HG02938 (cell line): ENCODE data around the gene PLEKHA7.
"Not testable (repeated sequence)": the region's sequence is repeated elsewhere in the genome, so short reads cannot be mapped to it uniquely, and the experiment has no call there.

Experiments
- ATAC-seq: cut with Tn5 transposase; IDR thresholded peaks from one replicate; pipeline ENCODE4 v1.9.1; 2021; ENCODE audit warnings: mild to moderate bottlenecking, moderate library complexity; ENCODE audit not compliant: unreplicated experiment

PLEKHA7 gene

GRCh38 chr11:16918543-16919182, 95.6 kb downstream of the PLEKHA7 start:
- ATAC-seq, result not testable (repeated sequence)

DNA sequence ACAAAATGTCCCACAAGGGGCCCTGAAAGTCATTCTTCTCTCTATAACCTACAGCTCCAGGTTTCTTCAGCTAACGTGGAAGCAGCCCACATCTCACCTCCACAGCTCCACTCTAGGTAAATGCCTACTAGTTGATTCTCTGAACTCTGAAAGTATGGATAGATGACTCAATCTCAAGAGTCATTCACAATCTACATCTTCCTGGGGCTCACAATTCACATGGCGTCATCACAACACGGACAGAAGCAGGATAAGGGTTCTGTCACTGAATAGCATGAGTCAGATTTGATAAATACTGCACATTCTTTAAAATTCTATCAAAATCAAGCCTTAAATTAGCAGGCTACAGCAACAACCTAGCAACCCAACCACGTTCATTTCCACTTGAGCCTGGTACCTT, 96.3 kb downstream of the PLEKHA7 start:
- ATAC-seq, result no peak

DNA sequence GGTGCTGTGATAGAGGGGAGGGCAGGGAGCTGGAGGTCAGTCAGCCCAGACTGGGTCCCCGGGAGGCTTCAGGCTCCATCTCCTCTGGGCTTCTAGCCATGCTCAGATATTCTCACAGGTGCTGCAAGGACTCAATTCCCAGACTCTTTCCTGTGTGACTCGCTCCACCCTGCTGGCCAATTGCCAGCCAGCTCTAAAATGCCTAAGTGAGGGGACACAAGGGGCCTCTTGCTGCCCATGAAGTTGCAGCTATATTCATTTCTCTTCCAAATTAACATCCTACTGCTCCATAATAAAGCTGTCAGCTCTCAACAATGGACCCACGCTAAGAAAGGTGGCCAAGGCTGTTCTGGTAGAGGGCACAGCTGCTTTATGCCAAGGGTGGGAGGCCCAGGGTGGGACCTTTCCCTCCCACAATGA, 101.5 kb downstream of the PLEKHA7 start:
- no peak for ATAC-seq

DNA sequence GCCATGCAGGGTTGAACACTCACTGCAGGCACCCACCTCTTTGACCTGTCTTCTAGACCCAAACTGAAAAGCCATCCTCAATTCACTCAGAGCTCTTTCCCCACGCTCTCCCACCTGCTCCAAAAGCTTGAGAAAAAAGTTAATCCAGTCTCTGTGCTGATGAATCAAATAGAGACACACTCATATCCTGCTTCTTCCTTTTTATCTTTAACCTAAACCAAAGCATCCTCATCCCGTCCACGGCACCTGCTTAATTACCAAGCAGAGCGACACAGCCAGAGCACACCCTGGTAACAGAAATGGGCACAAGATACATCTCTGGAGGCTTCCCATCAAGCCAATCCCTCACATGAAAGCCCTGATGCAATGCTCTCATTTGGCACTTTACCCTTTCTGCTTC, 102.6 kb downstream of the PLEKHA7 start:
- ATAC-seq, result no peak

DNA sequence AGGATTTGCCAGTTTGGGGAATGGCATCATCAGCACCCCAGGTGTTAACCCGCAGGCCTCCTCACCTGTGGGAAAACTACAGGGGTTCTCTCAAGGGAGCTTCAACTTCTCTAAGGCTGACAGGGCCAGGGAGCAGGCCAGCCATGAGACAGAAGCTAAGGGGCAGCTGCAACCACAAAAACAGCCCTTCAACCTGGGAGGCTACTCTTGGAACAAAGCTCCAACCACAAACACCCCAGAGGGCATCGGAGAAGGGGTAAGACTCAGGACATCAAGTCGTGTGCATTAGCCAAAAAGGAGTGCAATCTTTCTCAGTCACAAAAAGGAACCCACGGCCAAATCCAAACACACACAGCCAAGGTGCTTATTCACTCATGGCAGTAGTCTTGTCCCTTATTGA, 103.0 kb downstream of the PLEKHA7 start:
- ATAC-seq, result no peak

DNA sequence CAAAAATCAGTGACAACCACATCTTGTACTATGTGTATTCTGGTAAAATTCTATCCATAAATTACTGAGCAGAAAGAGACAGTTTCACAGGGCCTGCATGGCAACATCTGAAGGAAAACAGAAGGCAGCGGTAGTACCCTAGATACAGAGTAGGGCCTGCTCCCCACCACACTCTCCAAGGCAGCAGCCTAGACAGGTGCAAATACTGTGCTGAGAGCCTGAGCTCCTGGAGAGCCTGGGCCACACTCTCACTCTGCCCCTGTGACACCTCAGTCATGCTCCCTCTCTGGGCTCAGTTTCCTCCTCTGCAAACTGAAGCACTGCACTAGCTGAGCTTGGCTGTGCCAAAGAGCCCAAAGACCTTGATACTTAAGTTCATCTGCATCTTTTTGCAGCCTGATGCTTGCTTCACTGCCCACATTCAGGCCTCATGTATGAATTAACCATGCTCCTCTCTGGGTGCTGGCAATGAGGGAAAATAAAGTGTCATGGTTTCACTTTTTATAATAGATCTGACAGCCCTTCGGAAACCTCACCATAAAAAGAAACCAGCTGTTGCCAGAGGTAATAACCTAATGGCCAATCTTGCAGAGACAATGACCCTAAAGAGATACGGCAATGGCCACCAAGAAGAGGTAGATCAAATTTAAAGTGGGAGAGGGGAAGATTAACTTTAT, 104.7 kb downstream of the PLEKHA7 start:
- peak; percentile 90 for ATAC-seq

- ATAC-seq, result no peak
These were observed 108.8 kb downstream of the PLEKHA7 start for GRCh38 chr11:16905375-16905774.

DNA sequence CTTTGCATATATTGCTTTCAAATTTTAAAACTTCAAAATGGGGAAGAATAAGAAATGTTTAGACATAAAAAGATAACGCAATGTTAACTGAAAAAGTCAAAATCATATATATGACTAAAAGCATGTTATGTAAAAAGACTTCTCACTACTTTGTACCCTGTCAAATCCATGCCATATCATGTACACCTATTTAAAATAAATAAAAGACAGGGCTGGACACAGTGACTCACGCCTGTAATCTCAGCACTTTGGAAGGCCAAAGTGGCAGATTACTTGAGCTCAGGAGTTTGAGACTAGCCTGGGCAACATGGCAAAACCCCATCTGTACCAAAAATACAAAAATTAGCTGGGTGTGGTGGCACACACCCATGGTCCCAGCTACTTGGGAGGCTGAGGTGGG, 109.5 kb downstream of the PLEKHA7 start:
- not testable (repeated sequence) for ATAC-seq

DNA sequence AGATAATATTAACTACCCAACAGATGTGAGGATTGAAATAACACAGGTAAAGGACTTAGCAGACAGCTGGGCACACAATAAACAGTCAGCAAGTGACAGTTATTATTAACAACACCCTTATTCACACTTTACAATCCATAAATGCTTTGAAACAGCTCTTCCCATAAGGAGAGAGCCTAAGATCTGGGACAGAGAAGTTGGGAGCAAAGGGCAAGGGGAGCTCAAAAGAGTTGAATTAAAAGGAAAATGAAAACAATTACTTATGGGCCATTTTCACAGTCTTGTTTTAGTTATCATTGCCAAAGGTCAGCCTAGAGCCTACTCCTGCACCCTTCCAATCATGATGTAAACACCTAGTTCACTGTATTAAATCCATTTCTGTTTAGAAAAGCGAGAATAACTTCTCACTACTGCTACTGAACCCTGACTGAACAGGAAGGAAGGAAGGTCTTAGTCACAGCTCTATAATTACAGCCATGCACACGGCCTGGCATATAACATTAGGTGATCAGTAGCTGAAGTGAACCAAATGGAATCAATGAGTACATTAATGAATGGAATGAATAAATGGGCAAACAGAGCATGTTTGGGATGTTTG, 111.3 kb downstream of the PLEKHA7 start:
- peak; percentile 77 for ATAC-seq

DNA sequence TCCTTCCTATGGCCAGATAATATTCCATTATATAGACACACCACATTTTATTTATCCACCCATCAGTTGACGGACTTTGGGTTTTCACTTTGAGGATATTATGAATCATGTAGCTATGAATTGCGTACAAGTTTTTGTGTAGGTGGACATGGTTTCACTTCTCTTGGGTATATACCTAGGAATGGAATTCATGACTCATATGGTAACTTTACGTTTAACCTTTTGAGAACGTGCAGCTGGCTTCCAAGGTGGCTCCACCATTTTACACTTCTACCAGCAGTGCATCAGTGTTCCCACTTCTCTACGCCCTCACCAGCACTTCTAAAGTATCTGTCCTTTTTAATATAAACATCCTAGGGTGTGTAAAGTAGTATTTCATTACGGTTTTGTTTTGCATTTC, 112.0 kb downstream of the PLEKHA7 start:
- peak; percentile 85 for ATAC-seq

- ATAC-seq, result no peak
These were observed 113.7 kb downstream of the PLEKHA7 start for GRCh38 chr11:16900491-16900890.

DNA sequence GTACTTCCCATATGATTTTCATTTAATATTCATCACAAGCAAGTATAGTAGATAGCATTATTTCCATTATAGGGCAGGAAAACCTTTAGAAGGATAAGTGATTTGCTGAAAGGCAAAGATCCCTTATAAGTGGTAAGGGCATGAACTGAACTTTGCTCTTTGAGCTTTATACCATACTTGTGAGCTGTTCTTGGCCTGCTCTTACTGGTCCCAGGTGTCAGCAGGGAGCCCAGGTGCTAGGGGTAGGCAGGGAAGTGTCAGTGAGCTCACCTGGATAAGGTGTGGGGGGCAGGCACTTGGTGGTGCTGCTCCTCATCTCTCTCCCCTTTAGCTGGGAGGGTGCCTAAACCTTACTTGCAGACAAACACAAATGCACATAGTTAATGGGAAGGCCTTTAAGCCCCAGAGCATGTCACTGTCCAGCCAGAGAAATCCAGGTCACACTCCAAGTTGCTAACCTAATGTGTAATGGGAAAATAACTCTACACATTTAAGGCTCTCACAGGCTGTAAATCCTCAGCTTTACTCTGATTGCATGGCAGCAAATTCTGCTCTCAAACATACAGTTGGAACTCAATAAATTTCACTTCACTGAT, 114.4 kb downstream of the PLEKHA7 start:
- ATAC-seq, result no peak

- ATAC-seq, result no peak
These were observed 115.8 kb downstream of the PLEKHA7 start for GRCh38 chr11:16898274-16898985.

GRCh38 chr11:16897470-16898061, 116.6 kb downstream of the PLEKHA7 start:
- ATAC-seq, result no peak

DNA sequence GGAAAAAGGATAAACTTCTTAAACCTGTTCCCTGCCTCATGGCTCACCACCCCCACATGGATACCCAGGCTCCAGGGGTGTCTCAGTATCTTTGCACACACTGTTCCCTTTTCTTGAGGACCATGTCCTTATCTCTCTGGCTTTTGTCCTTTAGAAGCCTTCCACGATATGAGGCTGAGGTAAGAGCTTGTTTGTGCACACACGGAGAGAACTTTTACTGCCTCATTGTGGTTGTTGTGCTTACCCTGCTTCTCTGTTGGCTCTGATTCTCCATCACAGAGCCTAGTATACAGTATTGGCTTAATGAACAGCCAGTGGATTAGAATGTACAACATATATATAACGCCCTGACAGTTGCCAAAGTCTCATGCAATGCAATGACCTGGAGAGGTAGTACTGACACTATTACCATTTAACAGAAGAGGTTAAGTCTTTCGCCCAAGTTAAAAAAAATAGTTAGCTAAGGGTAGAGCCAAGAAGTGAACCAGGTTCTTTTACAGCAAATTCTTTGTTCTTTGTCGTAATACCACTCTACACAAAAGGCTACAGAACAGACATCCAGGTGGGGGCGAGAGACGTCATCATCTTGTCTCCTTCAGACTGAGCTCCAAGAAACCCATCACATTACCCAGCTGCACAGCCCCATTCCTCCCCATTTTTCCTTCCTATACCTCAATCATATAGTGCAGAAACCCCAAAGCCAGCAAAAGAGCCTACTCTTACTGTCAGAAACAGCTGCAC, 117.3 kb downstream of the PLEKHA7 start:
- ATAC-seq, result no peak

DNA sequence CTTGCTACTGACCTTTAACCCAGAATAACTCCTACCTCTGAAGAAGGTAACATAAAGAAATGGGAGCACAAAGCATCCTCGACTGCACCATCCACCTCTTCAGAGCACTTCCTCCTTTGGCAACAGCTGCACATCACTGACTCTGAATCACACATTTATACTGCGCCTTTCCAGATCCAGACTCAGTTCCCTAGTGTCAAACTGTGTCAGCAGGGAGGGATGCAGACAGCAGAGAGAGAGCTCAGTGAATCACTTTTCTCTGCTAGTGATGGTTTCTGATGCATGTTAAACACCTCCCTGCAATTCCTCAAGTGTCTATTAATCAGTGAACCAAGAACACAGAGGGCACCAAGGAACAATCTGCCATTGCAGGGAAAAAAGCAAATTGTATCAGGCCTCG, 118.9 kb downstream of the PLEKHA7 start:
- no peak for ATAC-seq

DNA sequence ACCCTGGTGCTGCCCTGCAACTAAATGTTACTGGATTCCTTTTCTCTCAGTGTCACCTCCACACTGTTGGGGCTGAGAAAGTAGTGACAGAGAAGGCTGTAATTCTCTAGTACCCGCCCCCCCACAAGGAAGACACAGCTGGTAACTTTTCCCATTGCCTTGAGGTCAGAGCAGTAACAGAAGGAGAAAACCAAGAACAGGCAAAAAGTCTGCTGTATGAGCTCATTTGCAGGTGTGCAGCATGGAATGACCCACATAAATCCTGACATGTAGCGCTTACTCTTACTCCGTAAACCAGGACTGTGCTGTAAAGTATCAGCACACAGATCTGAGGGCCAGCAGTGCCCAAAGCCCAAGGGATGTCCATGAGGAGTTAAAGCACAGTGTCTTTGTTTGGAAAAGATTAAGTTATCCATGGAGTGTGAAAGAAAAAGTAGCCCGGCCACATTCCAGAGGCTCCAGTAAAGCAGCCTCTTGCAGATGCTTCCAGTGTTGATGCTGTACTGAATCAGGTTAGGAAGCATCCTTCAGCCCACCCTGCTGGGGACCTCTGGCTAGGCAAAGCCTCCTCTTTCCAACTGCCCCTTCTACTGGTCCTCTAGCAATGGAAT, 120.7 kb downstream of the PLEKHA7 start:
- no peak for ATAC-seq

GRCh38 chr11:16891964-16892363, 122.2 kb downstream of the PLEKHA7 start:
- ATAC-seq, result no peak

DNA sequence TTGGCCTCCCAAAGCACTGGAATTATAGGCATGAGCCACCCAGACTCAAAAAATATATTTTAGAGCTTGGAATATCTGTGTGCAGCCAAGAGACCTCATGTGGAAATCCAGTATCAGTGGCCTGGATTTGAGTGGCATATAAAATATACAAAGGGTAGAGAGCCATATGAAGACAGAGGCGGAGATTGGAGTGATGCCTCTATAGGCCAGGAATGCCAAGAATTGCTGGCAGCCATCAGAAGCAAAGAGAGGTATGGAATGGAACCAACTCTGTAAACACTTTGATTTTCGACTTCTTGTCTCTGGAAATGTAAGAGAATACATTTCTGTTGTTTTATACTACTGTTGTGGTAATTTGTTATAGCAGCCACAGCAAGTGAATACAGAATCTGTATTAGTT, 123.0 kb downstream of the PLEKHA7 start:
- no peak for ATAC-seq

GRCh38 chr11:16890442-16890841, 123.8 kb downstream of the PLEKHA7 start:
- ATAC-seq, result no peak
